Neuronal stem cell (in vitro differentiated cells): ENCODE data around the gene DLG5.

ENCODE experiments used
- DNase-seq: peaks from one replicate; pipeline ENCODE4 v3.0.0-alpha.2; 2013; ENCODE audit warnings: low spot score
- H2AFZ ChIP-seq: one replicate; pipeline ENCODE4 v1.6.1; 2013; ENCODE audit warnings: mild to moderate bottlenecking, low read length, inconsistent platforms
- H2AK5ac ChIP-seq: 2 replicates; pipeline ENCODE4 v1.6.1; 2013; ENCODE audit warnings: low read depth, mild to moderate bottlenecking, inconsistent platforms, low read length, moderate library complexity, mixed read lengths
- H2BK120ac ChIP-seq: 2 replicates; pipeline ENCODE4 v1.6.1; 2013; ENCODE audit warnings: low read depth, mild to moderate bottlenecking, inconsistent platforms, low read length, moderate library complexity, mixed read lengths
- H2BK12ac ChIP-seq: one replicate; pipeline ENCODE4 v1.6.1; 2013; ENCODE audit warnings: low read length, inconsistent platforms
- H2BK15ac ChIP-seq: 2 replicates; pipeline ENCODE4 v1.6.1; 2013; ENCODE audit warnings: mild to moderate bottlenecking, low read length, inconsistent platforms, mixed read lengths
- H2BK5ac ChIP-seq: one replicate; pipeline ENCODE4 v1.6.1; 2013; ENCODE audit warnings: inconsistent platforms, mild to moderate bottlenecking, low read length, moderate library complexity
- H3K14ac ChIP-seq: one replicate; pipeline ENCODE4 v1.6.1; 2013; ENCODE audit warnings: low read length, inconsistent platforms
- H3K18ac ChIP-seq: 2 replicates; pipeline ENCODE4 v1.6.1; 2013; ENCODE audit warnings: low read length, inconsistent platforms
- H3K23ac ChIP-seq: 2 replicates; pipeline ENCODE4 v1.6.1; 2013; ENCODE audit warnings: low read depth, mild to moderate bottlenecking, mixed read lengths, low read length, inconsistent platforms; ENCODE audit not compliant: poor library complexity
- H3K27ac ChIP-seq: replicated peaks from 3 replicates; pipeline ENCODE4 v1.5.1; 2013; ENCODE audit warnings: low read length, inconsistent platforms
- H3K27me3 ChIP-seq, 3 experiments: 2 replicates each; pipeline ENCODE4 v1.6.1; 2013; ENCODE audit warnings: low read length in 3 of 3, mild to moderate bottlenecking in 2 of 3, inconsistent platforms in 1 of 3, low read depth in 1 of 3, mixed read lengths in 1 of 3, moderate library complexity in 1 of 3; ENCODE audit not compliant: control insufficient read depth in 3 of 3, insufficient read depth in 3 of 3
- H3K36me3 ChIP-seq, 2 donors: replicated peaks in 1 of 2; 2 replicates each; pipeline ENCODE4 v1.6.1; 2013; ENCODE audit warnings: low read length in 2 of 2; ENCODE audit not compliant: control insufficient read depth in 2 of 2, insufficient read depth in 2 of 2
- H3K4ac ChIP-seq: 2 replicates; pipeline ENCODE4 v1.6.1; 2013; ENCODE audit warnings: inconsistent platforms, mild to moderate bottlenecking, low read length, moderate library complexity
- H3K4me1 ChIP-seq, 2 donors: 1 replicate in 1 of 2; 2 replicates in 1 of 2; pipeline ENCODE4 v1.6.1; 2013; ENCODE audit warnings: low read length in 2 of 2, low read depth in 1 of 2; ENCODE audit not compliant: control insufficient read depth in 2 of 2, insufficient read depth in 1 of 2
- H3K4me2 ChIP-seq: one replicate; pipeline ENCODE4 v1.6.1; 2013; ENCODE audit warnings: mild to moderate bottlenecking, low read length, inconsistent platforms; ENCODE audit not compliant: insufficient read depth, poor library complexity, severe bottlenecking
- H3K4me3 ChIP-seq, 2 donors: 2 replicates each; pipeline ENCODE4 v1.5.1; 2013; ENCODE audit warnings: low read length in 2 of 2, mild to moderate bottlenecking in 2 of 2, inconsistent platforms in 1 of 2, moderate library complexity in 1 of 2
- H3K79me1 ChIP-seq: one replicate; pipeline ENCODE4 v1.6.1; 2013; ENCODE audit warnings: low read depth, mild to moderate bottlenecking, inconsistent platforms, low read length, moderate library complexity
- H3K9ac ChIP-seq: one replicate; pipeline ENCODE4 v1.6.1; 2013; ENCODE audit warnings: mild to moderate bottlenecking, low read depth, low read length, inconsistent platforms; ENCODE audit not compliant: poor library complexity
- H3K9me3 ChIP-seq, 2 donors: replicated peaks in 1 of 2; 2 replicates each; pipeline versions ENCODE3 to v1.6.1; 2013; ENCODE audit warnings: low read length in 2 of 2, mild to moderate bottlenecking in 2 of 2, inconsistent platforms in 1 of 2, low read depth in 1 of 2, mixed read lengths in 1 of 2, moderate library complexity in 1 of 2; ENCODE audit not compliant: control insufficient read depth in 2 of 2, insufficient read depth in 1 of 2
- H4K8ac ChIP-seq: one replicate; pipeline ENCODE4 v1.6.1; 2013; ENCODE audit warnings: low read depth, mild to moderate bottlenecking, inconsistent platforms, low read length, moderate library complexity
- H4K91ac ChIP-seq: one replicate; pipeline ENCODE4 v1.6.1; 2013; ENCODE audit warnings: low read length, low read depth, mild to moderate bottlenecking, inconsistent platforms; ENCODE audit not compliant: poor library complexity
- WGBS, 2 donors: extraction: QIAGEN DNeasy Blood & Tissue Kit; methylation state at CpG; one replicate each; pipeline ENCODE4 v1.1.7; 2013; ENCODE audit warnings: missing lambda C conversion rate in 2 of 2, mixed read lengths in 1 of 2; ENCODE audit not compliant: insufficient read length in 2 of 2, insufficient replicate concordance in 1 of 2; ENCODE audit errors: extremely low coverage in 2 of 2; 5-methylcytosine and 5-hydroxymethylcytosine counted together

The DLG5 gene

GRCh38 chr10:77932016-77932715 is 5.6 kb upstream of the DLG5 start:
- Histone ChIP-seq H3K27ac (no peak overlapping the region), H3K9ac (no peak overlapping the region)
- WGBS, 2 donors, result no CpG with 5 or more reads among the region's 8 CpGs

GRCh38 chr10:77927402-77928246 is 1.1 kb upstream of the DLG5 start:
- H3K36me3 ChIP-seq, result peaks cover 0 to 5% of the 10 kb centered on the region in 2 donors
- no peak overlapping the region for H3K4ac ChIP-seq
- H3K79me1 ChIP-seq, result peaks cover 9% of the 10 kb centered on the region
- H2AK5ac ChIP-seq, result peak overlapping the region; percentile 8
- H2BK15ac ChIP-seq, result peak overlapping the region; percentile 4
- peaks cover 11 to 15% of the 10 kb centered on the region in 2 donors for H3K4me1 ChIP-seq
- H2BK5ac ChIP-seq, result no peak overlapping the region
- no CpG with 5 or more reads among the region's 20 CpGs for WGBS, 2 donors
- no peak overlapping the region for H4K91ac ChIP-seq
- H3K14ac ChIP-seq, result no peak overlapping the region
- H3K18ac ChIP-seq, result peak overlapping the region; percentile 99
- no peak overlapping the region for H4K8ac ChIP-seq
- H3K4me2 ChIP-seq, result peak overlapping the region; percentile 74
- H3K27ac ChIP-seq, result no peak overlapping the region
- peak overlapping the region; percentile 91 for H2AFZ ChIP-seq
- DNase-seq, result peak; percentile 14
- no peak overlapping the region for H2BK12ac ChIP-seq
- H3K23ac ChIP-seq, result no peak overlapping the region
- peak overlapping the region; percentile 40 for H2BK120ac ChIP-seq
- no peak overlapping the region for H3K9ac ChIP-seq
- H3K4me3 ChIP-seq, result peak overlapping the region; percentile 96 to 99
- peaks cover 0 to 7% (median 0%) of the 10 kb centered on the region in 3 experiments for H3K27me3 ChIP-seq
- H3K9me3 ChIP-seq, result no peaks in the 10 kb centered on the region

More at GRCh38 chr10:77932016-77932715, 5.6 kb upstream of the DLG5 start:
- Histone ChIP-seq H2AK5ac (no peak overlapping the region), H3K79me1 (no peaks in the 10 kb centered on the region), H3K4ac (no peak overlapping the region), H3K4me2 (no peak overlapping the region), H3K23ac (no peak overlapping the region), H2BK120ac (no peak overlapping the region), H3K4me1 (peaks cover 3 to 6% of the 10 kb centered on the region in 2 donors), H3K9me3 (peaks cover 0 to 2% of the 10 kb centered on the region in 2 donors), H3K27me3 (peaks cover 0 to 7% (median 0%) of the 10 kb centered on the region in 3 experiments), H2BK5ac (no peak overlapping the region), H3K4me3 (no peak overlapping the region), H2BK12ac (no peak overlapping the region), H3K36me3 (no peaks in the 10 kb centered on the region), H4K8ac (no peak overlapping the region), H4K91ac (no peak overlapping the region), H3K14ac (no peak overlapping the region), H2AFZ (no peak overlapping the region), H3K18ac (no peak overlapping the region), H2BK15ac (no peak overlapping the region)
- DNase-seq, result no peak

- H2BK12ac ChIP-seq, result peak overlapping the region; percentile 89
- peak overlapping the region; percentile 84 for H3K4ac ChIP-seq
- H3K27me3 ChIP-seq, result peaks cover 0 to 7% (median 0%) of the 10 kb centered on the region in 3 experiments
- H3K18ac ChIP-seq, result peak overlapping the region; percentile 99
- peak overlapping the region; percentile 90 for H2BK15ac ChIP-seq
- peak overlapping the region; percentile 100 for H3K9ac ChIP-seq
- WGBS, 2 donors, result no CpG with 5 or more reads among the region's 73 CpGs
- H3K9me3 ChIP-seq, result no peaks in the 10 kb centered on the region
- peak; percentile 30 for DNase-seq
- peak overlapping the region; percentile 96 for H3K23ac ChIP-seq
- H3K14ac ChIP-seq, result peak overlapping the region; percentile 90
- H2BK120ac ChIP-seq, result no peak overlapping the region
- peak overlapping the region; percentile 94 for H2BK5ac ChIP-seq
- H3K4me2 ChIP-seq, result peak overlapping the region; percentile 74
- H3K27ac ChIP-seq, result peak overlapping the region; percentile 37
- peak overlapping the region; percentile 99 for H2AK5ac ChIP-seq
- peak overlapping the region; percentile 96 to 99 for H3K4me3 ChIP-seq
- peak overlapping the region; percentile 69 for H4K91ac ChIP-seq
- peak overlapping the region; percentile 91 for H2AFZ ChIP-seq
- peak overlapping the region; percentile 48 for H4K8ac ChIP-seq
- peaks cover 4 to 9% of the 10 kb centered on the region in 2 donors for H3K36me3 ChIP-seq
- H3K79me1 ChIP-seq, result peaks cover 16% of the 10 kb centered on the region
- peaks cover 11 to 19% of the 10 kb centered on the region in 2 donors for H3K4me1 ChIP-seq
Measured at GRCh38 chr10:77925795-77926565, 575 bp downstream of the DLG5 start.
